ENCODE data around the gene TAF4. TPM values are rescaled to one million over a fixed set of nuclear protein-coding genes. Genes with fewer than 3 reads are reported as not detected.

The TAF4 gene
- total RNA-seq, 1 experiment from 2014 or later, result 20.1 TPM

GRCh38 chr20:62045529-62046285 lies 20.0 kb downstream of the TAF4 start:
- Histone ChIP-seq H3K27me3 (no peaks in the 10 kb centered on the region), H3K27ac (no peak overlapping the region), H3K4me3 (no peak overlapping the region), H3K4me1 (no peaks in the 10 kb centered on the region), H3K9me3 (replicated peaks) (no peaks in the 10 kb centered on the region), H3K36me3 (no peaks in the 10 kb centered on the region)
- DNase-seq, result no peak

DNA sequence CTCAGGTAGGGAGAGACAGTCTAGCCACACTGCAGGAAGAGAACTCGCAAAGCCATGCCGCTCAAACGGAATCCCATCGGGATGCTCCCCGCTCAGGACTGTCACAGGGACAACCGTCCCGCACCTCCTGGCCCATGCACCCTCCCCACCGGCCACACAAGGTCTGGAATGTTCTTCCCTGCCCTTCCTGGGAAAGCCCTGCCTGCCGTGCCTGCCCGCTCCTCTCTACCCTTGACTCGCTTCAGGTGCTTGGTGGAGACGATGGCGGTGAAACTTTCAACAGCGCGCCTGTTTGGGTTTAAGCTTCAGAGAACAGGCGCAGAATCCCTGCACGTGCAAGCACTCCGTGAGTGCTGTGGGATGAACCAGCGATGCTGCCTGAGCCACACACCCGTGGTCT lies 20.6 kb downstream of the TAF4 start:
- Histone ChIP-seq H3K4me3 (no peak overlapping the region), H3K9me3 (replicated peaks) (no peaks in the 10 kb centered on the region), H3K27ac (no peak overlapping the region), H3K36me3 (no peaks in the 10 kb centered on the region), H3K4me1 (no peaks in the 10 kb centered on the region), H3K27me3 (no peaks in the 10 kb centered on the region)
- no peak for DNase-seq

DNA sequence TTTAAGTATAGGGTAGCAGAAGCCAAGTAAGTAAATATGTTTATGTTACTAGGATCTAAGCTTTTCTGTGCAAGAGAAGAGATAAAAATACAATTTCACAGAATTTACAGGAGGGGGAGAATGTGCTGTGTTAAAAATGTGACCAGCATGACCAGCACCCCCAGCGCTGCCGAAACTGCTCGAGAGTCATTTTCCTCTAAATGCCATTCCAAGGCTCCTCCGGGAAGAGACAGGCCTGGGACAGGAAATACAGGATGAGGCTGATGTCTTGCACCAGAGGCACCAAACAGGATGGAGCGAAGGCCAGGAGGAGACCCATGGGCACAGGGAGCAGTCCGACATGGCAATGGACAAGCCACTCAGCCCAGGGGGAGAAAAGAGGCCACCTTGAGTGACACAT lies 21.1 kb downstream of the TAF4 start:
- H3K36me3 ChIP-seq, result no peaks in the 10 kb centered on the region
- H3K9me3 ChIP-seq (replicated peaks), result no peaks in the 10 kb centered on the region
- DNase-seq, result no peak
- no peaks in the 10 kb centered on the region for H3K4me1 ChIP-seq
- H3K4me3 ChIP-seq, result no peak overlapping the region
- no peaks in the 10 kb centered on the region for H3K27me3 ChIP-seq
- no peak overlapping the region for H3K27ac ChIP-seq

DNA sequence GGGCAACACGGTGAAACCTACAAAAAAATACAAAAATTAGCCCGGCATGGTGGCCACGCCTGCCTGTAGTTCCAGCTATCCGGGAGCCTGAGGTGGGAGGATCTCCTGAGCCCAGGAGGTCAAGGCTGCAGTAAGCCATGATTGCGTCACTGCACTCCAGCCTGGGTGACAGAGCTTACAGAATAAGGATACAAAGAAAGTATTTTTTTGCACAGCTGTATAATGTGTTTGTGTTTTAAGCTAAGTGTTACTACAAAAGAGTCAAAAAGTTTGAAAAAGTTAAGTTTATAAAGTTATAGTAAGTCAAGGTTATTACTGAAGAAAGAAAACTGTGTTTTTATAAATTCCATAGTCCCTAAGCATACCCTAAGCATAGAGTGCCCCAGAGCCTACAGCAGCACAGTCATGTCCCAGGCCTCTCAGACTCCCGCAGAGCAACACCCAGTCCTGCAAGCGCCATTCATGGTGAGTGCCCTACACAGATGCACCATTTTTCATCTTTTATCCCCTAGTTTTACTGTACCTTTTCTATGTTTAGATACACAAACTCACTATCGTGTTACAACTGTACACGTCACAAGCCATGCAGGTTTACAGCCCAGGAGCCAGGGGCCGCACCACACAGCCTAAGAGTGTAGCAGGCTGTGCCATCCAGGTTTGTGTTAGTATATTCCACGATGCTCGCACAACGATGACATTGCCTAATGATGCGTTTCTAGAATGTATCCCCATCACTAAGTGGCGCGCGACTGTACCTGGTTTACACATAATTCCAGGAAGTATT lies 22.4 kb downstream of the TAF4 start:
- H3K36me3 ChIP-seq, result no peaks in the 10 kb centered on the region
- no peaks in the 10 kb centered on the region for H3K27me3 ChIP-seq
- DNase-seq, result no peak
- H3K4me1 ChIP-seq, result no peaks in the 10 kb centered on the region
- H3K9me3 ChIP-seq (replicated peaks), result peaks cover 3% of the 10 kb centered on the region; the same call in 1 of the 2 replicates
- H3K27ac ChIP-seq, result no peak overlapping the region
- H3K4me3 ChIP-seq, result no peak overlapping the region

DNA sequence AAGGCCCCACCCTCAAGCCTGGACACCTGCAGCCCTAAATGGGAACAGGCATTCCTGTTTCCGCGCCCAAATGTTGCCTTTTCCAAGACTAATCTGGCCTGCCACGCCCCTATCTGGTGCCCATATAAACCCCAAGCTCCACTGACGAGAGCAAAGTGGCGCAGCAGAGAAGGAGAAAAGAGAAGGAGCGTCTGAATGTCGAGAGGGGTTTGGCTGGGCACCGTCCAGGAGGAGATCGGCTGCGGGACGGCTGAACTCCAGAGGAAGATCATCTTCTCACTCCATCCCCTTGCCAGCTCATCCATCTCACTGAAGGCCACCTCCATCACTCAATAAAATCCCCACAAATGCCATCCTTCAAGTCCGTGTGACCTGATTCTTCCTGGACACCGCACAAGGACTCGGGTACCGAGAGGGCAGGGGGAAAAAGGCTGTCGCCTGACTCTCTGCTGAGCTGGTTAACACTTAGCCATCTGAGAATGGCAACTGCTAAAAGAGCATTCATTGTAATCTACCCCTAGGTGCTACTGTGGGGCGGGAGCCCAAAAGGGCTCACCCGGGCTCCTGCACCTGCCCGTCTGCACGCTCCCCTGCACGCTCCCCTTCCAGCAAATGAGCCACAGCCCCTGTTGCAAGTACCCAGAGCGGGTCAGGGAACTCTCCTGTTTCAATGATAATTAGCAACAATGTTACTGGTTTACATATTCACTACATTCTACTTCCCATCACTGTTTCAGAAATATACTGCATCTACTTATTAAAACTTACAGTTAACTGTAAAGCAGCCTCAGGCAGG lies 23.5 kb downstream of the TAF4 start:
- H3K4me1 ChIP-seq, result no peaks in the 10 kb centered on the region
- H3K4me3 ChIP-seq, result no peak overlapping the region
- H3K36me3 ChIP-seq, result no peaks in the 10 kb centered on the region
- H3K27me3 ChIP-seq, result no peaks in the 10 kb centered on the region
- DNase-seq, result no peak
- H3K27ac ChIP-seq, result no peak overlapping the region
- H3K9me3 ChIP-seq (replicated peaks), result peaks cover 10% of the 10 kb centered on the region; the same call in 1 of the 2 replicates

- Histone ChIP-seq H3K27ac (no peak overlapping the region), H3K4me3 (no peak overlapping the region), H3K4me1 (no peaks in the 10 kb centered on the region), H3K27me3 (no peaks in the 10 kb centered on the region), H3K36me3 (no peaks in the 10 kb centered on the region), H3K9me3 (replicated peaks) (peaks cover 11% of the 10 kb centered on the region; the same call in 1 of the 2 replicates)
- DNase-seq, result no peak
These were observed 24.7 kb downstream of the TAF4 start for GRCh38 chr20:62040933-62041332.

DNA sequence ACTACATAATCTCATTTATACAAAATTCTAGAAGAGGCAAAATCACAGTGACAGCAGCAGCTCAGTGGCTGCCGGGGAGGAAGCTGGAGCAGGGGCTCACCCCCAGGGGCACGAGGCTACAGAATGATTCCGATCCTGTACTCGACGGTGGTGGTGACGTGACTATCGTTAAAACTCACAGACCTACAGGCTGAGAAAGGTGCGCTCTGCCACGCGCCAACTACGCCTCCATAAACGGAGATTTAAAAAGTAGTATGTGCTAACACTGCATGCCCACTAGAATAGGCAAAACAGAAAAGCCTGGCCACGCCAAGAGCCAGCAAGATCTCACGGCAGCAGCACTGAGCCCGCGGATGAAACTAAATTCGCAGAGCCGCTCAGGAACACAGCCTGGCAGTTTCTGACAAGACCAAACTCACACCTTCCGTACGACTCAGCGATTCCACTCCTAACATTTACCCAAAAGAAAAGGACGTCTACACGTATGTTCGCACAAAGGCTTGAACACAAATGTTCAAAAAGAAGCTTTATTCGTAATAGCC lies 25.2 kb downstream of the TAF4 start:
- Histone ChIP-seq H3K27me3 (no peaks in the 10 kb centered on the region), H3K4me1 (no peaks in the 10 kb centered on the region), H3K9me3 (replicated peaks) (peaks cover 13% of the 10 kb centered on the region; the same call in 1 of the 2 replicates), H3K36me3 (no peaks in the 10 kb centered on the region), H3K27ac (no peak overlapping the region), H3K4me3 (no peak overlapping the region)
- DNase-seq, result no peak

DNA sequence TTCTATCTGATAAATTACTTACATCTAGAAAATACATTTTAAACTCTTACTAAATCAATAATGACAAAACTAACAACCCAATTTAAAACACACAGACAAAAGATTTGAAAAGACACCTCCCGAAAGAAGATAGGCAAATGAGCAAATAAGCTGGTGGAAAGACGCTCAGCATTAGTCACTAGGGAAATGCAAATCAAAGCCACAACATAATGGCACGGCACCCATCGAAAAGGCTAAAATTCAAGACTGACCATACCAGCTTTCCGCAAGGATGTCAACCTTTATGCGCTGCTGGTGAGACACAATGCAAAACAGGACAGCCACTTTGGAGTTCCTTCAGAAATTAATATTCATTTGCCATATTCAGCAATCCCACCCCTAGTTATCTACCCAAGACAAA lies 25.9 kb downstream of the TAF4 start:
- no peak for DNase-seq
- Histone ChIP-seq H3K9me3 (replicated peaks) (peaks cover 18% of the 10 kb centered on the region; the same call in 1 of the 2 replicates), H3K4me1 (no peaks in the 10 kb centered on the region), H3K36me3 (no peaks in the 10 kb centered on the region), H3K4me3 (no peak overlapping the region), H3K27me3 (no peaks in the 10 kb centered on the region), H3K27ac (no peak overlapping the region)

DNA sequence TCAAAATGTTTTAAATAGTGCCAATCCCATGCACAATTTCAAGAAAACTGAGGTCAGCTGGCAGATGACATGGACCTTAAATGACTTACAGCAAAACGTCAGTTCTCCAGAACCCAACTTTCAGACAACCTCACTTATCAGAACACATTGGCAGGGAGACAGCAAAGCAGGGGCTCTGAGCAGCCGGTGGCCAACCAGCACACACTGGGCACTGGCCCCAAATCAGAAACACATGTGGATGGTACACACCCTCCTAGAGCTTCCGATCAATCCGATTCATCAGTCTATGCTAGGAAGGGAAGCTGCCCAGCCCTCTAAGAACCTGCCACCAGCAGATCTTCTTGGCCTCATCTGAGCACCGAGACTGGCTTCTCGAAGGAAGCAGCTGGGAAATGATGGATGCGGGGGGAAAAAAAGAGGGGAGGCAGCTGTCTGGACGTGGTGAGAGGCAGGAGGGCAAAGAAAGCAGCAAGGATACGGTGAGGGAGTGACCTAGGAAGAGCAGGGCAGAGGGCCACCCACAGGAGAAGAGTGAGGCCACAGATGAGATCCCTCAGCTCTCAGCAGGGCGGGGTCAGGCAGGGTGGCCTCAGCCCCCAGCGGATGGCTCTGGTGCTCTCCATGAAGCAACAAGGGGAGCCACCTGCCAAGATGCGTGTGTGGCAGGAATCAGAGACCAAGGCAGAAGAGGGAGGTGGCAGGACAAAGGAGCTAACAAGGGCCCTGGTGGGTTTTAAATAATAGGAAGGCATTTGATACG lies 32.9 kb downstream of the TAF4 start:
- Histone ChIP-seq H3K36me3 (no peaks in the 10 kb centered on the region), H3K4me1 (no peaks in the 10 kb centered on the region), H3K4me3 (no peak overlapping the region), H3K27me3 (no peaks in the 10 kb centered on the region), H3K27ac (no peak overlapping the region), H3K9me3 (replicated peaks) (peaks cover 12% of the 10 kb centered on the region; the same call in 1 of the 2 replicates)
- DNase-seq, result no peak

- Histone ChIP-seq H3K4me1 (no peaks in the 10 kb centered on the region), H3K27me3 (no peaks in the 10 kb centered on the region), H3K4me3 (no peak overlapping the region), H3K36me3 (no peaks in the 10 kb centered on the region), H3K9me3 (replicated peaks) (peaks cover 6% of the 10 kb centered on the region; the same call in 1 of the 2 replicates), H3K27ac (no peak overlapping the region)
- DNase-seq, result no peak
These were observed 34.1 kb downstream of the TAF4 start for GRCh38 chr20:62031462-62032092.

DNA sequence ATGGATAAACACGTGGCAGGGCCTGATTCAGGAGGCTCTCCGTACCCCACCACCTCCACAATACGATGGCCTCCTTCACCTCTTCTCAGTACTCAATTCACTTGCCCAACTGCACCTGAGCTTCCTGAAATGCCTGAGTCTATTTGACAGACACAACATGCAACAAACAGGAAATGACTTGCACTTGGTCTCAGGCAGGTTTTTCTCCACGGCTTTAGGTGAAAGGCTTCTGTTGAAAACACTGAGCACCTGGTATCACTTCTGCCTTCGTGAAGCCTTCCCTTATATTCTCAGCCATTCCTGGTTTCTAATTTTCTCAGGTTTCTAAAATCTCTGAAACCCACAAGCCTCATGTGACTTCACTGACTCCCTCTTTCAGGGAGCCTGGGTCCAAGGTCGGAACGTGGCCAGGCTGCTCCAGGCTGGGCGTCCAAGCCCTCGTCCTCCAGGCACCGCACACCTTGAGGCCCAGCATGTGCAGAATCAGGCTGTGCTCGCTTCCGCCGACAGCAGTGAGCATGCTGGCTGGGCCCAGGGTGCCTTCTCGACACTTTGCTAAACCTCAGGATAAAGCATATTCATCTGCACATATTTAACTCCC lies 34.7 kb downstream of the TAF4 start:
- no peak for DNase-seq
- Histone ChIP-seq H3K4me3 (no peak overlapping the region), H3K9me3 (replicated peaks) (peaks cover 6% of the 10 kb centered on the region; the same call in 1 of the 2 replicates), H3K36me3 (no peaks in the 10 kb centered on the region), H3K27me3 (no peaks in the 10 kb centered on the region), H3K27ac (no peak overlapping the region), H3K4me1 (no peaks in the 10 kb centered on the region)

GRCh38 chr20:62030357-62030756 lies 35.3 kb downstream of the TAF4 start:
- Histone ChIP-seq H3K9me3 (replicated peaks) (peaks cover 4% of the 10 kb centered on the region; the same call in 1 of the 2 replicates), H3K4me1 (no peaks in the 10 kb centered on the region), H3K4me3 (no peak overlapping the region), H3K27me3 (no peaks in the 10 kb centered on the region), H3K27ac (no peak overlapping the region), H3K36me3 (no peaks in the 10 kb centered on the region)
- DNase-seq, result no peak

DNA sequence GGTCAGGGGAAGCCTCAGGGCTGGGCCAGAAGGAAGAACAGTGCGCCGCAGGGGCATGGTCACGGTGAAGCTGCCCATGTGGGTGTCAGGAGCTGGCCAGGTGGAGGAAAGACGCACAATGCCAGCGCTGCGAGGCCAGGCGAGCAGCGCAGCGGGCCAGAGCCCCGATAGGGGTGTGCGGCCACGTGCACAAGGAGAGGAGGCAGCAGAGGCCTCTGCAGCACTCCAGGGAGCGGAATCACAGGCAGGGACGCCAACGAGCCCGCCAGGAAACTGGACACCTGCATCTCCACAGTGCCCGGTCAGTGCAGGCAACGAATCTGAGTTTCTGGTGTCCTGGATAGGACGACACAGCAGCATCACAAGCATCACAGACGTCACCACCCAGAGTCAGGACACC lies 35.7 kb downstream of the TAF4 start:
- Histone ChIP-seq H3K9me3 (replicated peaks) (no peaks in the 10 kb centered on the region), H3K27ac (no peak overlapping the region), H3K27me3 (no peaks in the 10 kb centered on the region), H3K4me3 (no peak overlapping the region), H3K4me1 (no peaks in the 10 kb centered on the region), H3K36me3 (no peaks in the 10 kb centered on the region)
- DNase-seq, result no peak

Measured in SJCRH30 (cell line).